ENCODE measurements around the gene SEL1L. TPM values are rescaled to one million over a fixed set of nuclear protein-coding genes. Genes with fewer than 3 reads are reported as not detected.

SEL1L gene
- total and polyA plus RNA-seq, 2 donors (not counting 3 experiments of a cell fraction or from before 2014, with no cell fraction given), result 15.0 to 95.0 TPM

DNA sequence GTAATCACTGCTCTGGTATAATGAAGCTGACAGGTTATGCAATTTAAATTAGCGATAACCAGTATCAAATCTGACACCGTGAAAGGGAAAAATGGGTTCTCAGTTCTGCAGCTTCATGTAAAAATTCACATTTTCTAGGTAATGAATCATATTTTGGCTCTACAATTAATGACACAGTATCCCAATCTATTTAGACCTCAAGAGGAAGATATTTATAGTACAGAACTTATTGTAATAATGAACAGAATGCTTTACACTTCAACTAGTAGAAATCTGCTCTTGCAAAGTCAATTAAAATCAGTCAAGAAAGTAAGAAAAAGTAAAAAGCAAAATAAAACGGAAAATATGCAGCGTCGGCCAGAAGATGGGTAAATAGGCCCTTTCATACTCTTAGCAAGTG is 24.3 kb downstream of the SEL1L start:
- ChIA-PET POLR2A (no interaction called here), CTCF (interaction anchor here (1.2 kb wide), 1 partner anchor 10 kb away, joined by 3 read pairs; no protein-coding TSS in a partner anchor)
- FAIRE-seq (no peak), DNase-seq (ENCODE audit: low read depth, low spot score) (no peak)
- no peaks in the 10 kb centered on the region for H3K27me3 ChIP-seq (ENCODE audit: control insufficient read depth in 2 of 2, insufficient read depth in 2 of 2, low read length in 2 of 2)
- H4K20me1 ChIP-seq (replicated peaks; ENCODE audit: control insufficient read depth, extremely low read depth, insufficient read depth, low read length), result no peaks in the 10 kb centered on the region
- intact Hi-C loops (cut with micrococcal nuclease) (no loop called here), dilution Hi-C loops (cut with MboI; ENCODE audit: extremely low pct_ligation_motif_present, low sequenced_read_pairs) (no loop called here)
- no peaks in the 10 kb centered on the region for H3K4me1 ChIP-seq (ENCODE audit: control insufficient read depth, extremely low read depth, insufficient read depth, low read length)
- H3K9ac ChIP-seq (replicated peaks; ENCODE audit: extremely low read depth, insufficient read depth, low read length), result no peak overlapping the region
- no peaks in the 10 kb centered on the region for H3K9me3 ChIP-seq (replicated peaks; ENCODE audit: control insufficient read depth, insufficient read depth, low read length)
- no peak overlapping the region for H2AFZ ChIP-seq (ENCODE audit: low read depth, low read length)
- no peak overlapping the region for H3K4me3 ChIP-seq (replicated peaks in 1 of 3; ENCODE audit: insufficient read depth in 1 of 3, low read depth in 1 of 3, low read length in 3 of 3)
- no peak overlapping the region for H3K27ac ChIP-seq (ENCODE audit: insufficient read depth, low read depth, low read length)
- no peak overlapping the region for H3K4me2 ChIP-seq (ENCODE audit: insufficient read depth, low read length)
- no peaks in the 10 kb centered on the region for H3K9me1 ChIP-seq (replicated peaks; ENCODE audit: control insufficient read depth, extremely low read depth, insufficient read depth, low read length)
- no peaks in the 10 kb centered on the region for H3K79me2 ChIP-seq (ENCODE audit: control insufficient read depth, insufficient read depth, low read length)
- TF ChIP-seq, protein P1, sequence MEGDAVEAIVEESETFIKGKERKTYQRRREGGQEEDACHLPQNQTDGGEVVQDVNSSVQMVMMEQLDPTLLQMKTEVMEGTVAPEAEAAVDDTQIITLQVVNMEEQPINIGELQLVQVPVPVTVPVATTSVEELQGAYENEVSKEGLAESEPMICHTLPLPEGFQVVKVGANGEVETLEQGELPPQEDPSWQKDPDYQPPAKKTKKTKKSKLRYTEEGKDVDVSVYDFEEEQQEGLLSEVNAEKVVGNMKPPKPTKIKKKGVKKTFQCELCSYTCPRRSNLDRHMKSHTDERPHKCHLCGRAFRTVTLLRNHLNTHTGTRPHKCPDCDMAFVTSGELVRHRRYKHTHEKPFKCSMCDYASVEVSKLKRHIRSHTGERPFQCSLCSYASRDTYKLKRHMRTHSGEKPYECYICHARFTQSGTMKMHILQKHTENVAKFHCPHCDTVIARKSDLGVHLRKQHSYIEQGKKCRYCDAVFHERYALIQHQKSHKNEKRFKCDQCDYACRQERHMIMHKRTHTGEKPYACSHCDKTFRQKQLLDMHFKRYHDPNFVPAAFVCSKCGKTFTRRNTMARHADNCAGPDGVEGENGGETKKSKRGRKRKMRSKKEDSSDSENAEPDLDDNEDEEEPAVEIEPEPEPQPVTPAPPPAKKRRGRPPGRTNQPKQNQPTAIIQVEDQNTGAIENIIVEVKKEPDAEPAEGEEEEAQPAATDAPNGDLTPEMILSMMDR (IDR thresholded peaks at IDR 0.05; ENCODE audit: extremely low read depth in 1 of 2, insufficient read depth in 1 of 2, low read depth in 1 of 2, low read length in 2 of 2), result no peak
- TF ChIP-seq POLR2AphosphoS5 (IDR thresholded peaks at IDR 0.05; ENCODE audit: insufficient read depth, low read depth, low read length), result no peak
- no peak for TF ChIP-seq FOS (IDR thresholded peaks at IDR 0.05; ENCODE audit: borderline replicate concordance, insufficient read depth, low read length)
- no peak for TF ChIP-seq POLR2A (IDR thresholded peaks at IDR 0.05; ENCODE audit: low read depth, low read length)
- no TSS peak for BruUV-seq (replicated peaks)
- H3K36me3 ChIP-seq (ENCODE audit: control insufficient read depth in 2 of 2, extremely low read depth in 1 of 2, insufficient read depth in 2 of 2, low read length in 2 of 2), result peaks cover 5 to 7% of the 10 kb centered on the region in 2 experiments

- H3K27ac ChIP-seq (ENCODE audit: insufficient read depth, low read depth, low read length), result no peak overlapping the region
- H3K9me3 ChIP-seq (replicated peaks; ENCODE audit: control insufficient read depth, insufficient read depth, low read length), result no peaks in the 10 kb centered on the region
- no peak overlapping the region for H3K4me2 ChIP-seq (ENCODE audit: insufficient read depth, low read length)
- CTCF ChIA-PET, result no interaction called here
- no peak overlapping the region for H2AFZ ChIP-seq (ENCODE audit: low read depth, low read length)
- no peaks in the 10 kb centered on the region for H3K4me1 ChIP-seq (ENCODE audit: control insufficient read depth, extremely low read depth, insufficient read depth, low read length)
- H3K9ac ChIP-seq (replicated peaks; ENCODE audit: extremely low read depth, insufficient read depth, low read length), result no peak overlapping the region
- peaks cover 7% of the 10 kb centered on the region in 2 experiments for H3K36me3 ChIP-seq (ENCODE audit: control insufficient read depth in 2 of 2, extremely low read depth in 1 of 2, insufficient read depth in 2 of 2, low read length in 2 of 2)
- TF ChIP-seq GATA2 (IDR thresholded peaks at IDR 0.05; ENCODE audit: insufficient read depth, insufficient read length, low read depth, low read length) (no peak), MAX (IDR thresholded peaks at IDR 0.05; ENCODE audit: insufficient read depth, insufficient read length) (no peak), FOS (IDR thresholded peaks at IDR 0.05; ENCODE audit: borderline replicate concordance, insufficient read depth, low read length) (no peak), MYC (IDR thresholded peaks at IDR 0.05; ENCODE audit: low read depth, low read length) (no peak), POLR2AphosphoS5 (IDR thresholded peaks at IDR 0.05; ENCODE audit: insufficient read depth, low read depth, low read length) (no peak), JUN (IDR thresholded peaks at IDR 0.05; ENCODE audit: borderline replicate concordance, insufficient read depth, insufficient read length, low read depth) (no peak), EZH2 (IDR thresholded peaks at IDR 0.05; ENCODE audit: borderline replicate concordance, low read depth, low read length, severe bottlenecking) (no peak), POLR2A (IDR thresholded peaks at IDR 0.05; ENCODE audit: low read depth, low read length) (no peak)
- TF ChIP-seq, protein P1 (IDR thresholded peaks at IDR 0.05; ENCODE audit: extremely low read depth in 1 of 2, insufficient read depth in 1 of 2, low read depth in 1 of 2, low read length in 2 of 2), result no peak
- H3K9me1 ChIP-seq (replicated peaks; ENCODE audit: control insufficient read depth, extremely low read depth, insufficient read depth, low read length), result no peaks in the 10 kb centered on the region
- no peaks in the 10 kb centered on the region for H4K20me1 ChIP-seq (replicated peaks; ENCODE audit: control insufficient read depth, extremely low read depth, insufficient read depth, low read length)
- POLR2A ChIA-PET, result no interaction called here
- FAIRE-seq (no peak), DNase-seq (ENCODE audit: low read depth, low spot score) (no peak)
- no peaks in the 10 kb centered on the region for H3K79me2 ChIP-seq (ENCODE audit: control insufficient read depth, insufficient read depth, low read length)
- intact Hi-C loops (cut with micrococcal nuclease) (no loop called here), dilution Hi-C loops (cut with MboI; ENCODE audit: extremely low pct_ligation_motif_present, low sequenced_read_pairs) (no loop called here)
- no peak overlapping the region for H3K4me3 ChIP-seq (replicated peaks in 1 of 3; ENCODE audit: insufficient read depth in 1 of 3, low read depth in 1 of 3, low read length in 3 of 3)
- BruUV-seq (replicated peaks), result no TSS peak
- no peaks in the 10 kb centered on the region for H3K27me3 ChIP-seq (ENCODE audit: control insufficient read depth in 2 of 2, insufficient read depth in 2 of 2, low read length in 2 of 2)
These were observed 27.2 kb downstream of the SEL1L start for GRCh38 chr14:81506487-81506886.

Measured in endothelial cell of umbilical vein (primary cell).